WTC11 (cell line): ENCODE results near the gene CHRNA4. TPM values are rescaled to one million over a fixed set of nuclear protein-coding genes. Genes with fewer than 3 reads are reported as not detected.

ENCODE experiments used
- ATAC-seq: fragments of 200-7000 bp; cut with Tn5 transposase; 2 replicates; pipeline ENCODE4 v1.10.0; 2021; ENCODE audit warnings: mild to moderate bottlenecking, moderate library complexity
- CTCF ChIA-PET: fragments of 300-600 bp; sonication (Branson Sonifier 250); formaldehyde crosslinking; loops from one replicate; lab custom pipeline; 2021; ENCODE audit warnings: antibody characterized with exemption; lab: Charles Lee
- POLR2A ChIA-PET: fragments of 350-600 bp; sonication (Branson Sonifier 250); formaldehyde crosslinking; loops from one replicate; lab custom pipeline; 2021; ENCODE audit warnings: antibody characterized with exemption; lab: Charles Lee
- DNase-seq: peaks from one replicate; pipeline ENCODE4 v3.0.0; 2021; ENCODE audit warnings: low spot score
- H3K27ac Mint-ChIP-seq: 2 replicates; pipeline ENCODE4 v1.8.0; 2021; ENCODE audit warnings: mixed read lengths
- H3K27me3 Mint-ChIP-seq: 2 replicates; pipeline ENCODE4 v1.8.0; 2021; ENCODE audit warnings: low read depth, mild to moderate bottlenecking, moderate library complexity, mixed read lengths
- H3K36me3 Mint-ChIP-seq: 2 replicates; pipeline ENCODE4 v1.8.0; 2021; ENCODE audit warnings: mixed read lengths
- H3K4me1 Mint-ChIP-seq: 2 replicates; pipeline ENCODE4 v1.8.0; 2022; ENCODE audit warnings: mixed read lengths
- H3K4me3 Mint-ChIP-seq: 2 replicates; pipeline ENCODE4 v1.8.0; 2021; ENCODE audit warnings: mild to moderate bottlenecking, moderate library complexity, mixed read lengths
- H3K9me3 Mint-ChIP-seq: 2 replicates; pipeline ENCODE4 v1.8.0; 2021; ENCODE audit warnings: mixed read lengths
- CBFB ChIP-seq: sonication (generic); formaldehyde crosslinking; IDR thresholded peaks from 2 replicates; pipeline ENCODE4 v1.8.1; 2022; ENCODE audit warnings: mild to moderate bottlenecking, low read depth, missing genetic modification reagents
- CREM ChIP-seq: sonication (generic); formaldehyde crosslinking; IDR thresholded peaks from 2 replicates; pipeline ENCODE4 v1.8.1; 2022; ENCODE audit warnings: mild to moderate bottlenecking, missing genetic modification reagents, moderate library complexity
- ESRRA ChIP-seq: sonication (generic); formaldehyde crosslinking; IDR thresholded peaks from 2 replicates; pipeline ENCODE4 v1.8.1; 2022; ENCODE audit warnings: mild to moderate bottlenecking, missing genetic modification reagents, borderline replicate concordance
- FOXJ3 ChIP-seq: sonication (generic); formaldehyde crosslinking; IDR thresholded peaks from 2 replicates; pipeline ENCODE4 v1.9.0; 2021; ENCODE audit warnings: missing genetic modification reagents, mild to moderate bottlenecking, borderline replicate concordance
- GTF2I ChIP-seq: fragments of 250-450 bp; sonication (Bioruptor Pico); conservative IDR thresholded peaks from 2 replicates; pipeline ENCODE4 v1.4.0; 2021; ENCODE audit warnings: mild to moderate bottlenecking
- JAZF1 ChIP-seq: fragments of 250-450 bp; sonication (Bioruptor Pico); IDR thresholded peaks from 2 replicates; pipeline ENCODE4 v1.9.0; 2021; ENCODE audit warnings: moderate library complexity, mild to moderate bottlenecking, inconsistent platforms
- NR1H2 ChIP-seq: sonication (generic); formaldehyde crosslinking; IDR thresholded peaks from 2 replicates; pipeline ENCODE4 v1.9.0; 2021; ENCODE audit warnings: mild to moderate bottlenecking, moderate library complexity, missing genetic modification reagents
- TEAD1 ChIP-seq: sonication (generic); formaldehyde crosslinking; IDR thresholded peaks from 2 replicates; pipeline ENCODE4 v1.8.0; 2022; ENCODE audit warnings: mild to moderate bottlenecking, missing genetic modification reagents
- TEAD4 ChIP-seq: sonication (generic); formaldehyde crosslinking; IDR thresholded peaks from 2 replicates; pipeline ENCODE4 v1.8.0; 2022; ENCODE audit warnings: mild to moderate bottlenecking, missing genetic modification reagents
- ZBTB21 ChIP-seq: sonication (generic); formaldehyde crosslinking; IDR thresholded peaks from 2 replicates; pipeline ENCODE4 v1.8.1; 2023; ENCODE audit warnings: mild to moderate bottlenecking, missing genetic modification reagents, borderline replicate concordance
- total RNA-seq: library from RNA; stranded (reverse); gene quantifications from 3 replicates; pipeline ENCODE4 v1.2.3, GENCODE V29; 2021
- TF ChIP-seq, protein P1 (sequence below): sonication (generic); formaldehyde crosslinking; IDR thresholded peaks from 2 replicates; pipeline ENCODE4 v1.8.0; 2022; ENCODE audit warnings: mild to moderate bottlenecking, missing genetic modification reagents
- TF ChIP-seq, protein P2 (sequence below): sonication (generic); formaldehyde crosslinking; IDR thresholded peaks from 2 replicates; pipeline ENCODE4 v1.8.1; 2023; ENCODE audit warnings: mild to moderate bottlenecking, missing genetic modification reagents, moderate library complexity
- TF ChIP-seq, protein P3 (sequence below): fragments of 250-450 bp; sonication (Bioruptor Pico); IDR thresholded peaks from 2 replicates; pipeline ENCODE4 v1.9.0; 2021; ENCODE audit warnings: moderate library complexity, mild to moderate bottlenecking, inconsistent platforms, borderline replicate concordance
- TF ChIP-seq, protein P4 (sequence below): sonication (generic); formaldehyde crosslinking; IDR thresholded peaks from 2 replicates; pipeline ENCODE4 v1.8.0; 2022; ENCODE audit warnings: mild to moderate bottlenecking, missing genetic modification reagents
- TF ChIP-seq, protein P5 (sequence below): fragments of 250-450 bp; sonication (Bioruptor Pico); IDR thresholded peaks from 2 replicates; pipeline ENCODE4 v1.9.0; 2021; ENCODE audit warnings: mild to moderate bottlenecking, borderline replicate concordance
- TF ChIP-seq, protein P6 (sequence below): sonication (generic); formaldehyde crosslinking; conservative IDR thresholded peaks from 2 replicates; pipeline ENCODE4 v1.8.1; 2023; ENCODE audit warnings: mild to moderate bottlenecking, low read depth, missing genetic modification reagents, moderate library complexity
- TF ChIP-seq, protein P7 (sequence below): sonication (generic); formaldehyde crosslinking; IDR thresholded peaks from 2 replicates; pipeline ENCODE4 v1.8.1; 2022; ENCODE audit warnings: mild to moderate bottlenecking, missing genetic modification reagents, moderate library complexity, borderline replicate concordance

CHRNA4 gene
- total RNA-seq, 1 experiment from 2014 or later = 2.5 TPM

DNA sequence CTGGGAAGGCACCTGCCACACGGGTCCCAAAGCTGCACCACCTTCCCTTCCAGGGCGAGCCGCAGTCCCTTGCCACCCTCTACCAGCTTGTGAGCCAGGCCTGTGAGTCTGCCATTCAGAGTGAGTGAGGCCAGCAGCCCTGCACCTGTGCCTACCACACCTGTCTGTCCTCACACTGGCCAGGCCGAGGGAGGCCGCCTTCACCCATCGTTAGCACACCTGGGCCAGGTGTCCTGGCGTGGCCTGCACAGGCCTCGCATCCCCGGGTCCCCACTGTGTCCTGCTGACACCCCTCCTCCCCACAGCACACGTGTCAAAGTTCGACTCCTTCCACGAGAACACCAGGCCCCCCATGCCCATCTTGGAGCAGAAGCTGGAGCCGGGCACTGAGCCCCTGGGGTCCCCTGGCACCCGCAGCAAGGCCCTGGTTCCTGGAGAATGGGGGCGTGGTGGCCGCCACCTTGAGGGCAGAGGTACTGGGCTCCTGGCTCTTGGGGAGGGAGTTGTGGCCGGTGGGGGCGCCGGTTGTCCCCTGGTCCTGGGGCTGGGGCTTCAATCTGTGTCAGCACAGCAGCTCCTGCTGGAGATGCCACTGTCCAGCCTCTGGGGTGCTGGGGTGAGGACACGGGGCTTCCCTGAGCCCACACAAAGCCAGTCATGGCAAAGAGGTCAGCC is 33.0 kb downstream of the CHRNA4 start:
- ATAC-seq = no peak

DNA sequence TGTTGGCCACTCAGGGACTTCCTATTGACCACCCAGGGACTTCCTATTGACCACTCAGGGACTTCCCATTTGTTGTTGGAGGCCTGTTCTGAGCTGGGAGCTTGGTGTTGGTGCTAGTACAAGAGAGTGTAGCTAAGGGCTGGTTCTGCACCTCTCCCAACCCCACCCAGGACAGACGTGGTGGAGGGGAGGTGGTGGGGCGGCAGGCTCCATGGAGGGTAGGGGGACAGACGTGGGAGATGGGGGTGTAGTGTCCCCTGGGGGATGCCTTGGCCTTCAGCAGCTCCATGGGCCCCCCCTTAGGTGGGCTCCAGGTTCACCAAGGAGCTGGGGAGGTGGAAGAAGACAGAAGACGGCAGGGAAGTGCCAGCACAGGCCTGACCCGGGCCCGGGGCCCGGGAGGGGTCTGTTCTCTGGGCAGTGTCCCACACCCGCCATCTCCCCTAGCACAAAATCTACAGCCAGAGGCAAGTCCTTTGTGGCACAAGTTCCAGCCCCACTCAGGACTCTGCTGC is 33.9 kb downstream of the CHRNA4 start:
- peaks cover 9% of the 10 kb centered on the region for H3K9me3 Mint-ChIP-seq
- H3K27me3 Mint-ChIP-seq = no peaks in the 10 kb centered on the region; the same call in 1 of the 2 replicates
- H3K4me3 Mint-ChIP-seq = no peak overlapping the region
- no peak overlapping the region for H3K27ac Mint-ChIP-seq
- no peak for DNase-seq
- ChIA-PET POLR2A (no interaction called here), CTCF (interaction anchor here (1.0 to 1.9 kb wide), 2 partner anchors 51 to 103 kb away, joined by 3 to 6 read pairs; no protein-coding TSS in a partner anchor)
- no peak for ATAC-seq
- H3K4me1 Mint-ChIP-seq = peaks cover 2% of the 10 kb centered on the region; the same call in 1 of the 2 replicates
- peaks cover 6% of the 10 kb centered on the region for H3K36me3 Mint-ChIP-seq
- TF ChIP-seq, protein P1, sequence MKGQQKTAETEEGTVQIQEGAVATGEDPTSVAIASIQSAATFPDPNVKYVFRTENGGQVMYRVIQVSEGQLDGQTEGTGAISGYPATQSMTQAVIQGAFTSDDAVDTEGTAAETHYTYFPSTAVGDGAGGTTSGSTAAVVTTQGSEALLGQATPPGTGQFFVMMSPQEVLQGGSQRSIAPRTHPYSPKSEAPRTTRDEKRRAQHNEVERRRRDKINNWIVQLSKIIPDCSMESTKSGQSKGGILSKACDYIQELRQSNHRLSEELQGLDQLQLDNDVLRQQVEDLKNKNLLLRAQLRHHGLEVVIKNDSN (CRISPR knock-in tag) = no peak
- TF ChIP-seq, protein P2, sequence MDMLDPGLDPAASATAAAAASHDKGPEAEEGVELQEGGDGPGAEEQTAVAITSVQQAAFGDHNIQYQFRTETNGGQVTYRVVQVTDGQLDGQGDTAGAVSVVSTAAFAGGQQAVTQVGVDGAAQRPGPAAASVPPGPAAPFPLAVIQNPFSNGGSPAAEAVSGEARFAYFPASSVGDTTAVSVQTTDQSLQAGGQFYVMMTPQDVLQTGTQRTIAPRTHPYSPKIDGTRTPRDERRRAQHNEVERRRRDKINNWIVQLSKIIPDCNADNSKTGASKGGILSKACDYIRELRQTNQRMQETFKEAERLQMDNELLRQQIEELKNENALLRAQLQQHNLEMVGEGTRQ (CRISPR knock-in tag) = no peak
- no peak for TF ChIP-seq CBFB (CRISPR knock-in tag)
- TF ChIP-seq ESRRA (CRISPR knock-in tag) = no peak
- TF ChIP-seq TEAD4 (CRISPR knock-in tag) = no peak
- TF ChIP-seq, protein P3, sequence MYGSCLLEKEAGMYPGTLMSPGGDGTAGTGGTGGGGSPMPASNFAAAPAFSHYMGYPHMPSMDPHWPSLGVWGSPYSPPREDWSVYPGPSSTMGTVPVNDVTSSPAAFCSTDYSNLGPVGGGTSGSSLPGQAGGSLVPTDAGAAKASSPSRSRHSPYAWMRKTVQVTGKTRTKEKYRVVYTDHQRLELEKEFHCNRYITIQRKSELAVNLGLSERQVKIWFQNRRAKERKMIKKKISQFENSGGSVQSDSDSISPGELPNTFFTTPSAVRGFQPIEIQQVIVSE = no peak
- no peak for TF ChIP-seq GTF2I
- TF ChIP-seq, protein P4, sequence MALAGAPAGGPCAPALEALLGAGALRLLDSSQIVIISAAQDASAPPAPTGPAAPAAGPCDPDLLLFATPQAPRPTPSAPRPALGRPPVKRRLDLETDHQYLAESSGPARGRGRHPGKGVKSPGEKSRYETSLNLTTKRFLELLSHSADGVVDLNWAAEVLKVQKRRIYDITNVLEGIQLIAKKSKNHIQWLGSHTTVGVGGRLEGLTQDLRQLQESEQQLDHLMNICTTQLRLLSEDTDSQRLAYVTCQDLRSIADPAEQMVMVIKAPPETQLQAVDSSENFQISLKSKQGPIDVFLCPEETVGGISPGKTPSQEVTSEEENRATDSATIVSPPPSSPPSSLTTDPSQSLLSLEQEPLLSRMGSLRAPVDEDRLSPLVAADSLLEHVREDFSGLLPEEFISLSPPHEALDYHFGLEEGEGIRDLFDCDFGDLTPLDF (CRISPR knock-in tag) = no peak
- no peak for TF ChIP-seq ZBTB21
- no peak for TF ChIP-seq FOXJ3 (CRISPR knock-in tag)

More for the DNA sequence above, 33.0 kb downstream of the CHRNA4 start:
- peaks cover under 1% of the 10 kb centered on the region; the same call in 1 of the 2 replicates for H3K4me1 Mint-ChIP-seq
- POLR2A ChIA-PET = no interaction called here
- H3K27ac Mint-ChIP-seq = no peak overlapping the region
- TF ChIP-seq JAZF1 (CRISPR knock-in tag) (no peak), TEAD1 (CRISPR knock-in tag) (no peak), NR1H2 (CRISPR knock-in tag) (no peak), CREM (CRISPR knock-in tag) (no peak), ESRRA (CRISPR knock-in tag) (no peak)
- TF ChIP-seq, protein P5, sequence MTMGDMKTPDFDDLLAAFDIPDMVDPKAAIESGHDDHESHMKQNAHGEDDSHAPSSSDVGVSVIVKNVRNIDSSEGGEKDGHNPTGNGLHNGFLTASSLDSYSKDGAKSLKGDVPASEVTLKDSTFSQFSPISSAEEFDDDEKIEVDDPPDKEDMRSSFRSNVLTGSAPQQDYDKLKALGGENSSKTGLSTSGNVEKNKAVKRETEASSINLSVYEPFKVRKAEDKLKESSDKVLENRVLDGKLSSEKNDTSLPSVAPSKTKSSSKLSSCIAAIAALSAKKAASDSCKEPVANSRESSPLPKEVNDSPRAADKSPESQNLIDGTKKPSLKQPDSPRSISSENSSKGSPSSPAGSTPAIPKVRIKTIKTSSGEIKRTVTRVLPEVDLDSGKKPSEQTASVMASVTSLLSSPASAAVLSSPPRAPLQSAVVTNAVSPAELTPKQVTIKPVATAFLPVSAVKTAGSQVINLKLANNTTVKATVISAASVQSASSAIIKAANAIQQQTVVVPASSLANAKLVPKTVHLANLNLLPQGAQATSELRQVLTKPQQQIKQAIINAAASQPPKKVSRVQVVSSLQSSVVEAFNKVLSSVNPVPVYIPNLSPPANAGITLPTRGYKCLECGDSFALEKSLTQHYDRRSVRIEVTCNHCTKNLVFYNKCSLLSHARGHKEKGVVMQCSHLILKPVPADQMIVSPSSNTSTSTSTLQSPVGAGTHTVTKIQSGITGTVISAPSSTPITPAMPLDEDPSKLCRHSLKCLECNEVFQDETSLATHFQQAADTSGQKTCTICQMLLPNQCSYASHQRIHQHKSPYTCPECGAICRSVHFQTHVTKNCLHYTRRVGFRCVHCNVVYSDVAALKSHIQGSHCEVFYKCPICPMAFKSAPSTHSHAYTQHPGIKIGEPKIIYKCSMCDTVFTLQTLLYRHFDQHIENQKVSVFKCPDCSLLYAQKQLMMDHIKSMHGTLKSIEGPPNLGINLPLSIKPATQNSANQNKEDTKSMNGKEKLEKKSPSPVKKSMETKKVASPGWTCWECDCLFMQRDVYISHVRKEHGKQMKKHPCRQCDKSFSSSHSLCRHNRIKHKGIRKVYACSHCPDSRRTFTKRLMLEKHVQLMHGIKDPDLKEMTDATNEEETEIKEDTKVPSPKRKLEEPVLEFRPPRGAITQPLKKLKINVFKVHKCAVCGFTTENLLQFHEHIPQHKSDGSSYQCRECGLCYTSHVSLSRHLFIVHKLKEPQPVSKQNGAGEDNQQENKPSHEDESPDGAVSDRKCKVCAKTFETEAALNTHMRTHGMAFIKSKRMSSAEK (CRISPR knock-in tag) = no peak
- TF ChIP-seq, protein P6, sequence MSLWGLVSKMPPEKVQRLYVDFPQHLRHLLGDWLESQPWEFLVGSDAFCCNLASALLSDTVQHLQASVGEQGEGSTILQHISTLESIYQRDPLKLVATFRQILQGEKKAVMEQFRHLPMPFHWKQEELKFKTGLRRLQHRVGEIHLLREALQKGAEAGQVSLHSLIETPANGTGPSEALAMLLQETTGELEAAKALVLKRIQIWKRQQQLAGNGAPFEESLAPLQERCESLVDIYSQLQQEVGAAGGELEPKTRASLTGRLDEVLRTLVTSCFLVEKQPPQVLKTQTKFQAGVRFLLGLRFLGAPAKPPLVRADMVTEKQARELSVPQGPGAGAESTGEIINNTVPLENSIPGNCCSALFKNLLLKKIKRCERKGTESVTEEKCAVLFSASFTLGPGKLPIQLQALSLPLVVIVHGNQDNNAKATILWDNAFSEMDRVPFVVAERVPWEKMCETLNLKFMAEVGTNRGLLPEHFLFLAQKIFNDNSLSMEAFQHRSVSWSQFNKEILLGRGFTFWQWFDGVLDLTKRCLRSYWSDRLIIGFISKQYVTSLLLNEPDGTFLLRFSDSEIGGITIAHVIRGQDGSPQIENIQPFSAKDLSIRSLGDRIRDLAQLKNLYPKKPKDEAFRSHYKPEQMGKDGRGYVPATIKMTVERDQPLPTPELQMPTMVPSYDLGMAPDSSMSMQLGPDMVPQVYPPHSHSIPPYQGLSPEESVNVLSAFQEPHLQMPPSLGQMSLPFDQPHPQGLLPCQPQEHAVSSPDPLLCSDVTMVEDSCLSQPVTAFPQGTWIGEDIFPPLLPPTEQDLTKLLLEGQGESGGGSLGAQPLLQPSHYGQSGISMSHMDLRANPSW (CRISPR knock-in tag) = no peak
- TF ChIP-seq, protein P7, sequence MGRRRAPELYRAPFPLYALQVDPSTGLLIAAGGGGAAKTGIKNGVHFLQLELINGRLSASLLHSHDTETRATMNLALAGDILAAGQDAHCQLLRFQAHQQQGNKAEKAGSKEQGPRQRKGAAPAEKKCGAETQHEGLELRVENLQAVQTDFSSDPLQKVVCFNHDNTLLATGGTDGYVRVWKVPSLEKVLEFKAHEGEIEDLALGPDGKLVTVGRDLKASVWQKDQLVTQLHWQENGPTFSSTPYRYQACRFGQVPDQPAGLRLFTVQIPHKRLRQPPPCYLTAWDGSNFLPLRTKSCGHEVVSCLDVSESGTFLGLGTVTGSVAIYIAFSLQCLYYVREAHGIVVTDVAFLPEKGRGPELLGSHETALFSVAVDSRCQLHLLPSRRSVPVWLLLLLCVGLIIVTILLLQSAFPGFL (CRISPR knock-in tag) = no peak
- H3K9me3 Mint-ChIP-seq = peaks cover 9% of the 10 kb centered on the region
- CTCF ChIA-PET = interaction anchor here (1.2 to 1.9 kb wide), 2 partner anchors 50 to 105 kb away, joined by 4 to 6 read pairs; no protein-coding TSS in a partner anchor
- no peaks in the 10 kb centered on the region; the same call in 1 of the 2 replicates for H3K27me3 Mint-ChIP-seq
- peaks cover 6% of the 10 kb centered on the region for H3K36me3 Mint-ChIP-seq
- DNase-seq = no peak
- H3K4me3 Mint-ChIP-seq = no peak overlapping the region
